Adrenal gland (tissue), 12 donors: Measurements from ENCODE around the gene DNA2. TPM values are rescaled to one million over a fixed set of nuclear protein-coding genes. Genes with fewer than 3 reads are reported as not detected.

ENCODE experiments used
- DNase-seq, 7 donors: peaks; one replicate each; pipeline ENCODE4 v3.0.0-alpha.2; 2019 to 2020
- H3K27ac ChIP-seq, 5 donors: fragments of 200-600 bp; sonication (generic) in 4 of 5; 1 replicate in 3 of 5; 2 replicates in 2 of 5; pipeline versions ENCODE4 v1.5.1 to v1.8.0; 2016 to 2020; ENCODE audit warnings: mild to moderate bottlenecking in 1 of 5
- H3K27me3 ChIP-seq: fragments of 200-600 bp; 2 replicates; pipeline ENCODE4 v1.8.0; 2021
- H3K36me3 ChIP-seq, 2 donors: fragments of 200-600 bp; replicated peaks in 1 of 2; 1 replicate in 1 of 2; 2 replicates in 1 of 2; pipeline versions ENCODE4 v1.5.1 to v1.8.0; 2018 to 2022
- H3K4me1 ChIP-seq, 2 donors: fragments of 200-600 bp; replicated peaks in 1 of 2; 1 replicate in 1 of 2; 2 replicates in 1 of 2; pipeline versions ENCODE4 v1.5.1 to v1.8.0; 2018 to 2021
- H3K4me3 ChIP-seq, 4 donors: fragments of 200-600 bp; sonication (generic) in 3 of 4; one replicate each; pipeline ENCODE4 v1.5.1; 2016 to 2018
- H3K9me3 ChIP-seq, 3 donors: fragments of 200-600 bp; sonication (generic) in 1 of 3; replicated peaks in 1 of 3; 1 replicate in 2 of 3; 2 replicates in 1 of 3; pipeline versions ENCODE4 v1.5.1 to v1.8.0; 2016 to 2021
- POLR2A ChIP-seq, 2 donors: fragments of 450-650 bp; IDR thresholded peaks; one replicate each; pipeline ENCODE4 v1.6.1; 2017; ENCODE audit warnings: antibody characterized with exemption in 2 of 2, mild to moderate bottlenecking in 2 of 2, moderate library complexity in 1 of 2
- WGBS, 4 donors: extraction: QIAGEN DNeasy Blood & Tissue Kit in 2 of 4; methylation state at CpG; one replicate each; pipeline versions ENCODE4 v1.1.5 to v1.1.7; 2013 to 2017; 5-methylcytosine and 5-hydroxymethylcytosine counted together
- intact Hi-C, 2 donors: fragments of 100-400 bp; cut with DNase I; formaldehyde crosslinking; loops; one replicate each; pipeline versions ENCODE4 v1.14.1 to v1.15.0; 2022 to 2023
- polyA plus RNA-seq, 3 donors: library from polyadenylated mRNA; stranded (reverse); fragments of 200-250 nt in 2 of 3; fragments of 350-450 nt in 1 of 3; fragmentation: Illumina TruSeq in 1 of 3; extraction: RNeasy Lipid Tissue Mini Kit (QIAGEN cat#74804) in 1 of 3; gene quantifications; one replicate each; pipeline ENCODE4 v1.2.3, GENCODE V29; 2013 to 2014
- total RNA-seq, 9 donors: library from RNA; depleted of rRNA in 4 of 9; stranded (reverse); fragments of >200 nt in 4 of 9; fragments of 120-200 nt in 1 of 9; fragmentation: NEBNext Ultra II Directional in 1 of 9; extraction: Animal tissue kit (Norgen Biotek cat#: 25700) in 1 of 9; gene quantifications; one replicate each; pipeline versions ENCODE4 v1.1.0 to v1.2.4, GENCODE V29; 2013 to 2023
- TF ChIP-seq, protein P1 (sequence below), 6 experiments: fragments of 450-650 bp in 4 of 6; fragments of 200-600 bp in 2 of 6; sonication (generic) in 1 of 6; IDR thresholded peaks; 1 replicate in 5 of 6; 2 replicates in 1 of 6; pipeline versions ENCODE4 v1.5.1 to v1.8.0; 2016 to 2021; ENCODE audit warnings: antibody characterized with exemption in 6 of 6, mild to moderate bottlenecking in 2 of 6, moderate library complexity in 1 of 6
- donor health status: healthy with polysubstance abuse.
- donor health status: Bipolar disorder and iron deficiency.
- donor health status: DM: yes; HTN: yes; CAD: no.
- donor health status: DM: no; HTN: no; CAD: no.
- donor health status: DM: no; HTN: no; CAD: no.
- donor health status: DM: yes; HTN: yes; CAD: no.

The DNA2 gene
- total and polyA plus RNA-seq, 12 donors: 0.55 to 8.4 (median 1.6) TPM

DNA sequence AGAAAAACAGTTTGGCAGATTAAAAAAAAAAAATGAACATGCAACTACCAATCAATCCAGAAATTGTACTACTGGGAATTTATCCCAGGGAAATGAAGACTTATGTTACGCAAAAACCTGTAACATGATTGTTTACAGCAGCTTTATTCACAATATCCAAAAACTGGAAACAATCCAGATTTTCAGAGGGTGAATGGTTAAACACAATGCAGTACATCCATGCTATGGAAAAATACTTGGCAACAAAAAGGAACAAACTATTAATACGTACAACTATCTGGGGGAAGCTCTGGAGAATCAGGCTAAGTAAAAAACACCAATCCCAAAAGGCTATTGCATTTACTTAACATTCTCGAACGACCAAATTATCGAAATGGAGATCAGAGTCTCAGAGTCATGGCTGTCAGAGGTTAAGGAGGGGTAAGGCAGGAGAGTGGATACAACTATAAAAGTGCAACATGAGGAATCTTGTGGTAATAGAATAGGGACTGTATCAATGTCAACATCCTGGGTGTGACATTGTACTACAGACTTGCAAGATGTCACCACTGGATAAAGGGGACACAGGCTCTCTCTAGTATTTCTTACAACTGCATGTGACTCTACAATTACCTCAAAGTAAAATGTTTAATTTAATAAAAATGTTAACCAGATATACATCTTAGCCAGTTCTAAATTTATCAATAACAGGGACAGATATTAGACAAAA lies 43.2 kb downstream of the DNA2 start:
- TF ChIP-seq, protein P1, sequence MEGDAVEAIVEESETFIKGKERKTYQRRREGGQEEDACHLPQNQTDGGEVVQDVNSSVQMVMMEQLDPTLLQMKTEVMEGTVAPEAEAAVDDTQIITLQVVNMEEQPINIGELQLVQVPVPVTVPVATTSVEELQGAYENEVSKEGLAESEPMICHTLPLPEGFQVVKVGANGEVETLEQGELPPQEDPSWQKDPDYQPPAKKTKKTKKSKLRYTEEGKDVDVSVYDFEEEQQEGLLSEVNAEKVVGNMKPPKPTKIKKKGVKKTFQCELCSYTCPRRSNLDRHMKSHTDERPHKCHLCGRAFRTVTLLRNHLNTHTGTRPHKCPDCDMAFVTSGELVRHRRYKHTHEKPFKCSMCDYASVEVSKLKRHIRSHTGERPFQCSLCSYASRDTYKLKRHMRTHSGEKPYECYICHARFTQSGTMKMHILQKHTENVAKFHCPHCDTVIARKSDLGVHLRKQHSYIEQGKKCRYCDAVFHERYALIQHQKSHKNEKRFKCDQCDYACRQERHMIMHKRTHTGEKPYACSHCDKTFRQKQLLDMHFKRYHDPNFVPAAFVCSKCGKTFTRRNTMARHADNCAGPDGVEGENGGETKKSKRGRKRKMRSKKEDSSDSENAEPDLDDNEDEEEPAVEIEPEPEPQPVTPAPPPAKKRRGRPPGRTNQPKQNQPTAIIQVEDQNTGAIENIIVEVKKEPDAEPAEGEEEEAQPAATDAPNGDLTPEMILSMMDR (IDR thresholded peaks at IDR 0.05): no peak
- TF ChIP-seq POLR2A (IDR thresholded peaks at IDR 0.05): no peak
- H3K27ac ChIP-seq: no peak overlapping the region
- no peak overlapping the region for H3K4me3 ChIP-seq
- H3K4me1 ChIP-seq: no peaks in the 10 kb centered on the region
- intact Hi-C loops: no loop called here
- no peaks in the 10 kb centered on the region for H3K9me3 ChIP-seq
- no peaks in the 10 kb centered on the region for H3K36me3 ChIP-seq
- H3K27me3 ChIP-seq: no peaks in the 10 kb centered on the region
- WGBS, 4 donors: 91 to 95% (median 94%) methylated on average over 5 of the region's 5 CpGs
- DNase-seq: no peak

- intact Hi-C loops: no loop called here
- H3K27me3 ChIP-seq: no peaks in the 10 kb centered on the region
- H3K4me3 ChIP-seq: no peak overlapping the region
- no peak overlapping the region for H3K27ac ChIP-seq
- 79 to 90% (median 87%) methylated on average over 20 of the region's 20 CpGs for WGBS, 4 donors
- no peak for DNase-seq
- no peaks in the 10 kb centered on the region for H3K36me3 ChIP-seq
- no peaks in the 10 kb centered on the region for H3K9me3 ChIP-seq
- no peak for TF ChIP-seq POLR2A (IDR thresholded peaks at IDR 0.05)
- TF ChIP-seq, protein P1 (IDR thresholded peaks at IDR 0.05): no peak
- no peaks in the 10 kb centered on the region for H3K4me1 ChIP-seq
These were observed 47.2 kb downstream of the DNA2 start for GRCh38 chr10:68424454-68425014.

DNA sequence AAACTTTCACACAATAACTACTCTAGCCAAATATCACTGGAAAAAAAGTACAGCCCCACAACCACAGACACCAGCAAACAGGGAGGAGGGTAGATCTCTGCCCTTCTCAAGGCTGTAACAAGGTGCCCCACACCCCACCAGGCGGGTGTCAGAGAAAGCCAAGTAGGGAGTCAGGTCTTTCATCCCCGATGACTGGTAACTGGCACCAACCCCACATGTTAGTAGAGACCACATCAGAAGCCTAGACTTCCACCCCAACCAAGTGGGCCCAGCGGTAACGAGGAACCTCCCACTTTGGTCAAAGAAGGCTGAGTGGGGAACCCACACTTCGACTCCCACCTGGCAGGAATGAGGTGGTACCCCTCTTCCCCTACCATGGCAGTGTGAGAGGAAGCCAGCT lies 48.3 kb downstream of the DNA2 start:
- no peak overlapping the region for H3K27ac ChIP-seq
- TF ChIP-seq, protein P1 (IDR thresholded peaks at IDR 0.05): no peak
- no peak for TF ChIP-seq POLR2A (IDR thresholded peaks at IDR 0.05)
- H3K4me1 ChIP-seq: no peaks in the 10 kb centered on the region
- H3K36me3 ChIP-seq: no peaks in the 10 kb centered on the region
- intact Hi-C loops: no loop called here
- no peaks in the 10 kb centered on the region for H3K9me3 ChIP-seq
- H3K4me3 ChIP-seq: no peak overlapping the region
- no peak for DNase-seq
- H3K27me3 ChIP-seq: no peaks in the 10 kb centered on the region
- WGBS, 4 donors: 88 to 93% (median 91%) methylated on average over 4 to 5 of the region's 5 CpGs

GRCh38 chr10:68419376-68419775 lies 52.4 kb downstream of the DNA2 start:
- Histone ChIP-seq H3K27ac (no peak overlapping the region), H3K36me3 (no peaks in the 10 kb centered on the region), H3K4me1 (no peaks in the 10 kb centered on the region), H3K9me3 (no peaks in the 10 kb centered on the region), H3K4me3 (no peak overlapping the region), H3K27me3 (no peaks in the 10 kb centered on the region)
- 87 to 95% (median 93%) methylated on average over 3 of the region's 3 CpGs for WGBS, 4 donors
- no peak for DNase-seq
- TF ChIP-seq, protein P1 (IDR thresholded peaks at IDR 0.05): no peak
- TF ChIP-seq POLR2A (IDR thresholded peaks at IDR 0.05): no peak
- intact Hi-C loops: no loop called here
